Stimulated activated naive CD8-positive, alpha-beta T cell treated with anti-CD3 and anti-CD28 coated beads, Interleukin-15, amount 100 ng/mL, for 72 hours (primary cell): Measurements from ENCODE around the gene CD34.

ENCODE experiments used
- ATAC-seq: fragments of 150-1000 bp; cut with Tn5 transposase; 2 replicates; pipeline ENCODE4 v1.10.0; 2021; ENCODE audit warnings: mild to moderate bottlenecking, moderate library complexity
- DNase-seq, 2 donors: peaks; one replicate each; pipeline ENCODE4 v3.0.0; 2021 to 2022
- H3K27ac Mint-ChIP-seq, 2 donors: one replicate each; pipeline ENCODE4 v1.8.0; 2022; ENCODE audit warnings: mild to moderate bottlenecking in 2 of 2, mixed read lengths in 2 of 2, moderate library complexity in 2 of 2
- H3K27me3 Mint-ChIP-seq: one replicate; pipeline ENCODE4 v1.8.0; 2022; ENCODE audit warnings: mixed read lengths
- H3K4me1 Mint-ChIP-seq: one replicate; pipeline ENCODE4 v1.8.0; 2022; ENCODE audit warnings: mild to moderate bottlenecking, mixed read lengths
- H3K4me3 Mint-ChIP-seq, 2 donors: one replicate each; pipeline ENCODE4 v1.8.0; 2022; ENCODE audit warnings: mild to moderate bottlenecking in 2 of 2, mixed read lengths in 2 of 2, moderate library complexity in 1 of 2
- H3K9me3 Mint-ChIP-seq, 2 donors: one replicate each; pipeline ENCODE4 v1.8.0; 2022; ENCODE audit warnings: mixed read lengths in 2 of 2

The CD34 gene

GRCh38 chr1:207847116-207847515 lies 63.8 kb downstream of the CD34 start:
- H3K9me3 Mint-ChIP-seq, result no peaks in the 10 kb centered on the region

GRCh38 chr1:207845109-207845508 lies 65.8 kb downstream of the CD34 start:
- DNase-seq (no peak), ATAC-seq (no peak)
- Mint-ChIP-seq H3K4me1 (peaks cover 62% of the 10 kb centered on the region), H3K27me3 (no peaks in the 10 kb centered on the region), H3K27ac (no peak overlapping the region), H3K9me3 (no peaks in the 10 kb centered on the region), H3K4me3 (no peak overlapping the region)

More at GRCh38 chr1:207847116-207847515, 63.8 kb downstream of the CD34 start:
- H3K4me3 Mint-ChIP-seq, result no peak overlapping the region
- H3K4me1 Mint-ChIP-seq, result peaks cover 67% of the 10 kb centered on the region
- ATAC-seq (no peak), DNase-seq (no peak)
- no peaks in the 10 kb centered on the region for H3K27me3 Mint-ChIP-seq
- no peak overlapping the region for H3K27ac Mint-ChIP-seq

- Mint-ChIP-seq H3K4me1 (peaks cover 63% of the 10 kb centered on the region), H3K9me3 (no peaks in the 10 kb centered on the region), H3K4me3 (no peak overlapping the region), H3K27me3 (no peaks in the 10 kb centered on the region), H3K27ac (no peak overlapping the region)
- DNase-seq, result no peak
- no peak for ATAC-seq
These were observed 66.6 kb downstream of the CD34 start for GRCh38 chr1:207844371-207844770.

- Mint-ChIP-seq H3K27me3 (no peaks in the 10 kb centered on the region), H3K4me3 (no peak overlapping the region), H3K9me3 (peaks cover 0 to 4% of the 10 kb centered on the region in 2 donors), H3K4me1 (peaks cover 63% of the 10 kb centered on the region), H3K27ac (no peak overlapping the region)
- DNase-seq, result no peak
- no peak for ATAC-seq
These were observed 68.4 kb downstream of the CD34 start for GRCh38 chr1:207842506-207842905.

GRCh38 chr1:207841901-207842300 lies 69.0 kb downstream of the CD34 start:
- Mint-ChIP-seq H3K4me1 (peaks cover 69% of the 10 kb centered on the region), H3K4me3 (no peak overlapping the region), H3K9me3 (peaks cover 0 to 4% of the 10 kb centered on the region in 2 donors), H3K27me3 (no peaks in the 10 kb centered on the region), H3K27ac (no peak overlapping the region)
- ATAC-seq (no peak), DNase-seq (no peak)

GRCh38 chr1:207841293-207841692 lies 69.6 kb downstream of the CD34 start:
- peaks cover 76% of the 10 kb centered on the region for H3K4me1 Mint-ChIP-seq
- H3K27me3 Mint-ChIP-seq, result no peaks in the 10 kb centered on the region
- no peak overlapping the region for H3K27ac Mint-ChIP-seq
- DNase-seq (no peak), ATAC-seq (no peak)
- no peak overlapping the region for H3K4me3 Mint-ChIP-seq
- H3K9me3 Mint-ChIP-seq, result peaks cover 0 to 4% of the 10 kb centered on the region in 2 donors

- ATAC-seq, result no peak
- Mint-ChIP-seq H3K27ac (no peak overlapping the region), H3K27me3 (no peaks in the 10 kb centered on the region), H3K4me3 (no peak overlapping the region), H3K9me3 (peaks cover 0 to 4% of the 10 kb centered on the region in 2 donors), H3K4me1 (peaks cover 83% of the 10 kb centered on the region)
- DNase-seq, result no peak
These were observed 70.5 kb downstream of the CD34 start for GRCh38 chr1:207840380-207840779.

GRCh38 chr1:207839083-207839413 lies 71.9 kb downstream of the CD34 start:
- DNase-seq (no peak), ATAC-seq (peak; percentile 74)
- Mint-ChIP-seq H3K9me3 (peaks cover 0 to 4% of the 10 kb centered on the region in 2 donors), H3K27ac (peak overlapping the region in 1 of 2 donors; percentile 76), H3K27me3 (no peaks in the 10 kb centered on the region), H3K4me3 (no peak overlapping the region), H3K4me1 (peaks cover 86% of the 10 kb centered on the region)

- ATAC-seq, result peak; percentile 63
- Mint-ChIP-seq H3K4me3 (no peak overlapping the region), H3K9me3 (peaks cover 0 to 4% of the 10 kb centered on the region in 2 donors), H3K4me1 (peaks cover 86% of the 10 kb centered on the region), H3K27me3 (no peaks in the 10 kb centered on the region), H3K27ac (peak overlapping the region in 1 of 2 donors; percentile 76)
- no peak for DNase-seq
These were observed 72.5 kb downstream of the CD34 start for GRCh38 chr1:207838156-207839082.

GRCh38 chr1:207837673-207838072 lies 73.3 kb downstream of the CD34 start:
- peaks cover 0 to 4% of the 10 kb centered on the region in 2 donors for H3K9me3 Mint-ChIP-seq
- H3K4me1 Mint-ChIP-seq, result peaks cover 88% of the 10 kb centered on the region
- no peaks in the 10 kb centered on the region for H3K27me3 Mint-ChIP-seq
- no peak overlapping the region for H3K27ac Mint-ChIP-seq
- no peak overlapping the region for H3K4me3 Mint-ChIP-seq
- DNase-seq (no peak), ATAC-seq (no peak)

GRCh38 chr1:207836591-207837347 lies 74.2 kb downstream of the CD34 start:
- no peak for ATAC-seq
- Mint-ChIP-seq H3K4me3 (no peak overlapping the region), H3K9me3 (peaks cover 0 to 4% of the 10 kb centered on the region in 2 donors), H3K4me1 (peaks cover 94% of the 10 kb centered on the region), H3K27me3 (no peaks in the 10 kb centered on the region), H3K27ac (peak overlapping the region in 1 of 2 donors; percentile 56)
- DNase-seq, result no peak

- DNase-seq (no peak), ATAC-seq (no peak)
- no peak overlapping the region for H3K27ac Mint-ChIP-seq
- H3K9me3 Mint-ChIP-seq, result peaks cover 0 to 4% of the 10 kb centered on the region in 2 donors
- H3K27me3 Mint-ChIP-seq, result no peaks in the 10 kb centered on the region
- no peak overlapping the region for H3K4me3 Mint-ChIP-seq
- H3K4me1 Mint-ChIP-seq, result peaks cover 97% of the 10 kb centered on the region
These were observed 75.0 kb downstream of the CD34 start for GRCh38 chr1:207835958-207836357.

- no peak for ATAC-seq
- DNase-seq, result no peak
- Mint-ChIP-seq H3K4me1 (peaks cover 97% of the 10 kb centered on the region), H3K9me3 (peaks cover 0 to 4% of the 10 kb centered on the region in 2 donors), H3K27ac (no peak overlapping the region), H3K27me3 (no peaks in the 10 kb centered on the region), H3K4me3 (no peak overlapping the region)
These were observed 76.8 kb downstream of the CD34 start for GRCh38 chr1:207833956-207834660.

GRCh38 chr1:207833381-207833780 lies 77.5 kb downstream of the CD34 start:
- ATAC-seq, result no peak
- no peak for DNase-seq
- no peaks in the 10 kb centered on the region for H3K27me3 Mint-ChIP-seq
- H3K4me1 Mint-ChIP-seq, result peaks cover 97% of the 10 kb centered on the region
- no peak overlapping the region for H3K4me3 Mint-ChIP-seq
- no peak overlapping the region for H3K27ac Mint-ChIP-seq
- no peaks in the 10 kb centered on the region for H3K9me3 Mint-ChIP-seq

GRCh38 chr1:207832796-207833195 lies 78.1 kb downstream of the CD34 start:
- ATAC-seq, result no peak
- DNase-seq, result no peak
- no peaks in the 10 kb centered on the region for H3K27me3 Mint-ChIP-seq
- H3K9me3 Mint-ChIP-seq, result no peaks in the 10 kb centered on the region
- peak overlapping the region; percentile 92 to 97 for H3K27ac Mint-ChIP-seq
- peak overlapping the region; percentile 79 to 86 for H3K4me3 Mint-ChIP-seq
- peaks cover 97% of the 10 kb centered on the region for H3K4me1 Mint-ChIP-seq
